ENCODE results near the gene KIAA1958.
A peak's percentile ranks its signal among the peaks of the same experiment; 100 is the strongest.

Gene KIAA1958

GRCh38 chr9:112571624-112572355, 85.2 kb downstream of the KIAA1958 start:
- H2BK5ac ChIP-seq (ENCODE audit: low read length), result no peak overlapping the region
- H3K27ac ChIP-seq (ENCODE audit: low read depth, low read length), result no peak overlapping the region
- H4K5ac ChIP-seq (ENCODE audit: low read length), result no peak overlapping the region
- peaks cover 11% of the 10 kb centered on the region for H3K79me2 ChIP-seq (ENCODE audit: control insufficient read depth, insufficient read depth, low read length)
- WGBS (ENCODE audit: extremely low coverage, insufficient coverage, low lambda C conversion rate), result no CpG with 5 or more reads among the region's 9 CpGs
- no peak overlapping the region for H3K4me3 ChIP-seq (ENCODE audit: low read length)
- H3K4me1 ChIP-seq (ENCODE audit: control insufficient read depth, low read depth, low read length), result peaks cover 2% of the 10 kb centered on the region
- H3K79me1 ChIP-seq (ENCODE audit: low read length), result peaks cover 12% of the 10 kb centered on the region
- no peak overlapping the region for H3K4ac ChIP-seq (ENCODE audit: low read depth, low read length)
- H4K8ac ChIP-seq (ENCODE audit: low read depth, low read length), result no peak overlapping the region
- no peak overlapping the region for H2BK120ac ChIP-seq (ENCODE audit: low read depth, low read length)
- no peak for DNase-seq
- H3K36me3 ChIP-seq (ENCODE audit: control insufficient read depth, insufficient read depth, low read length), result no peaks in the 10 kb centered on the region
- H2BK15ac ChIP-seq (replicated peaks; ENCODE audit: low read depth), result no peak overlapping the region
- H3K27me3 ChIP-seq (ENCODE audit: insufficient read depth, low read length, poor library complexity), result no peaks in the 10 kb centered on the region
- no peak overlapping the region for H3K9ac ChIP-seq (ENCODE audit: low read length)
- no peak overlapping the region for H3K56ac ChIP-seq (ENCODE audit: low read length)
- H3K4me2 ChIP-seq (ENCODE audit: low read length), result no peak overlapping the region
- H3K23ac ChIP-seq (ENCODE audit: low read length), result no peak overlapping the region
- H3K18ac ChIP-seq (ENCODE audit: low read length), result no peak overlapping the region
- no peak overlapping the region for H2AK5ac ChIP-seq (ENCODE audit: low read length)

GRCh38 chr9:112572416-112572815, 85.8 kb downstream of the KIAA1958 start:
- Histone ChIP-seq H3K9ac (ENCODE audit: low read length) (no peak overlapping the region), H4K5ac (ENCODE audit: low read length) (no peak overlapping the region), H2AK5ac (ENCODE audit: low read length) (no peak overlapping the region), H3K4me1 (ENCODE audit: control insufficient read depth, low read depth, low read length) (peaks cover 2% of the 10 kb centered on the region), H3K18ac (ENCODE audit: low read length) (no peak overlapping the region), H3K4me3 (ENCODE audit: low read length) (no peak overlapping the region), H3K23ac (ENCODE audit: low read length) (no peak overlapping the region), H2BK5ac (ENCODE audit: low read length) (no peak overlapping the region), H3K4me2 (ENCODE audit: low read length) (no peak overlapping the region), H3K4ac (ENCODE audit: low read depth, low read length) (no peak overlapping the region), H3K79me2 (ENCODE audit: control insufficient read depth, insufficient read depth, low read length) (peaks cover 11% of the 10 kb centered on the region), H3K56ac (ENCODE audit: low read length) (no peak overlapping the region), H3K79me1 (ENCODE audit: low read length) (peaks cover 12% of the 10 kb centered on the region), H2BK15ac (replicated peaks; ENCODE audit: low read depth) (no peak overlapping the region), H4K8ac (ENCODE audit: low read depth, low read length) (no peak overlapping the region), H3K27ac (ENCODE audit: low read depth, low read length) (no peak overlapping the region), H3K27me3 (ENCODE audit: insufficient read depth, low read length, poor library complexity) (no peaks in the 10 kb centered on the region), H2BK120ac (ENCODE audit: low read depth, low read length) (no peak overlapping the region), H3K36me3 (ENCODE audit: control insufficient read depth, insufficient read depth, low read length) (no peaks in the 10 kb centered on the region)
- WGBS (ENCODE audit: extremely low coverage, insufficient coverage, low lambda C conversion rate), result no CpG with 5 or more reads among the region's 3 CpGs
- no peak for DNase-seq

GRCh38 chr9:112574008-112574407, 87.4 kb downstream of the KIAA1958 start:
- DNase-seq, result no peak
- Histone ChIP-seq H4K8ac (ENCODE audit: low read depth, low read length) (no peak overlapping the region), H2BK15ac (replicated peaks; ENCODE audit: low read depth) (no peak overlapping the region), H3K18ac (ENCODE audit: low read length) (no peak overlapping the region), H2BK5ac (ENCODE audit: low read length) (no peak overlapping the region), H2AK5ac (ENCODE audit: low read length) (no peak overlapping the region), H2BK120ac (ENCODE audit: low read depth, low read length) (no peak overlapping the region), H3K79me1 (ENCODE audit: low read length) (peaks cover 12% of the 10 kb centered on the region), H4K5ac (ENCODE audit: low read length) (no peak overlapping the region), H3K79me2 (ENCODE audit: control insufficient read depth, insufficient read depth, low read length) (peaks cover 9% of the 10 kb centered on the region), H3K27me3 (ENCODE audit: insufficient read depth, low read length, poor library complexity) (no peaks in the 10 kb centered on the region), H3K4me3 (ENCODE audit: low read length) (no peak overlapping the region), H3K4me1 (ENCODE audit: control insufficient read depth, low read depth, low read length) (peaks cover 2% of the 10 kb centered on the region), H3K23ac (ENCODE audit: low read length) (no peak overlapping the region), H3K9ac (ENCODE audit: low read length) (no peak overlapping the region), H3K4me2 (ENCODE audit: low read length) (no peak overlapping the region), H3K36me3 (ENCODE audit: control insufficient read depth, insufficient read depth, low read length) (no peaks in the 10 kb centered on the region), H3K4ac (ENCODE audit: low read depth, low read length) (no peak overlapping the region), H3K27ac (ENCODE audit: low read depth, low read length) (no peak overlapping the region), H3K56ac (ENCODE audit: low read length) (no peak overlapping the region)
- no CpG with 5 or more reads among the region's 1 CpG for WGBS (ENCODE audit: extremely low coverage, insufficient coverage, low lambda C conversion rate)

GRCh38 chr9:112575107-112575506, 88.5 kb downstream of the KIAA1958 start:
- peaks cover 11% of the 10 kb centered on the region for H3K79me2 ChIP-seq (ENCODE audit: control insufficient read depth, insufficient read depth, low read length)
- no peak overlapping the region for H3K4ac ChIP-seq (ENCODE audit: low read depth, low read length)
- DNase-seq, result no peak
- H2BK15ac ChIP-seq (replicated peaks; ENCODE audit: low read depth), result no peak overlapping the region
- peak overlapping the region; percentile 18 for H3K23ac ChIP-seq (ENCODE audit: low read length)
- H4K5ac ChIP-seq (ENCODE audit: low read length), result no peak overlapping the region
- no peaks in the 10 kb centered on the region for H3K27me3 ChIP-seq (ENCODE audit: insufficient read depth, low read length, poor library complexity)
- H3K18ac ChIP-seq (ENCODE audit: low read length), result no peak overlapping the region
- H3K4me3 ChIP-seq (ENCODE audit: low read length), result no peak overlapping the region
- H3K56ac ChIP-seq (ENCODE audit: low read length), result no peak overlapping the region
- no peak overlapping the region for H3K27ac ChIP-seq (ENCODE audit: low read depth, low read length)
- no peak overlapping the region for H4K8ac ChIP-seq (ENCODE audit: low read depth, low read length)
- WGBS (ENCODE audit: extremely low coverage, insufficient coverage, low lambda C conversion rate), result no CpG with 5 or more reads among the region's 8 CpGs
- H3K4me2 ChIP-seq (ENCODE audit: low read length), result no peak overlapping the region
- no peak overlapping the region for H2BK5ac ChIP-seq (ENCODE audit: low read length)
- H2BK120ac ChIP-seq (ENCODE audit: low read depth, low read length), result no peak overlapping the region
- no peaks in the 10 kb centered on the region for H3K36me3 ChIP-seq (ENCODE audit: control insufficient read depth, insufficient read depth, low read length)
- H3K79me1 ChIP-seq (ENCODE audit: low read length), result peaks cover 14% of the 10 kb centered on the region
- H3K4me1 ChIP-seq (ENCODE audit: control insufficient read depth, low read depth, low read length), result peaks cover 2% of the 10 kb centered on the region
- no peak overlapping the region for H3K9ac ChIP-seq (ENCODE audit: low read length)
- no peak overlapping the region for H2AK5ac ChIP-seq (ENCODE audit: low read length)

DNA sequence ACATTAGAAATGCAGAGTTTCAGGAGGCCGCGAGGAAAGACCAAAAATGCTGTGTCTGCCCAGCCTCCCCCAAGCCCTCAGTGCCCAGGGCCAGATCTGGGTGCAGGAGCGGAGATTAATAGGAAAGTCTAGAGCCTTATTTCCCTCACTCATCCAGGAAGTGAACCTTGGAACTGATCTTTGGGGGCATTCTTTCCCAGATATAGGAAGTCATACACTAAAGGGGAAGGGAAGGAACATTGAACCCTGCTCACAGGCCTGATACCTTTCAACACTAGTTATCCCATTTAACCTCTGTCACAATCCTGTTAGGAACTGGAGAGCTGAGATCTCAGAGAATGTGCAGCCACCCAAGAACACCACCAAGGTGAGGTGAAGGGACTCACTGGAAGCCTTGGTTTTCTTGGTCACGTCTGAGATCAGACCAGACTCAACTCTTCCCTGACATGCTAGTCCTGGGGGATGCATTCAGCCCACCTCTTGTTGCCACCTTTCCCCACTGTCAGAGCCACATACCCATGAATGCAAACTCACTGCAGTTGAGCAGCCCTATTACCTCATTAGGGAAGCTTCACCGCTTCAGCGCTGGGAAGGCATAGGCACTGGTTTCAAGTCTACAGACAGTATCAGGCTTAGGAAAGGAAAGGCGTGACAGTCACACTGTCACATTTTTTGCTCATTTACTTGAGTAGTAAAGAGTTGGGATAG, 95.0 kb downstream of the KIAA1958 start:
- Histone ChIP-seq H3K4me3 (ENCODE audit: low read length) (no peak overlapping the region), H2BK15ac (replicated peaks; ENCODE audit: low read depth) (no peak overlapping the region), H3K27me3 (ENCODE audit: insufficient read depth, low read length, poor library complexity) (no peaks in the 10 kb centered on the region), H3K4me1 (ENCODE audit: control insufficient read depth, low read depth, low read length) (peaks cover 4% of the 10 kb centered on the region), H3K9ac (ENCODE audit: low read length) (no peak overlapping the region), H3K23ac (ENCODE audit: low read length) (no peak overlapping the region), H4K5ac (ENCODE audit: low read length) (no peak overlapping the region), H3K27ac (ENCODE audit: low read depth, low read length) (no peak overlapping the region), H3K18ac (ENCODE audit: low read length) (no peak overlapping the region), H2BK5ac (ENCODE audit: low read length) (no peak overlapping the region), H2AK5ac (ENCODE audit: low read length) (no peak overlapping the region), H4K8ac (ENCODE audit: low read depth, low read length) (no peak overlapping the region), H3K79me1 (ENCODE audit: low read length) (peaks cover 2% of the 10 kb centered on the region), H2BK120ac (ENCODE audit: low read depth, low read length) (no peak overlapping the region), H3K56ac (ENCODE audit: low read length) (no peak overlapping the region), H3K36me3 (ENCODE audit: control insufficient read depth, insufficient read depth, low read length) (no peaks in the 10 kb centered on the region), H3K79me2 (ENCODE audit: control insufficient read depth, insufficient read depth, low read length) (peaks cover 2% of the 10 kb centered on the region), H3K4me2 (ENCODE audit: low read length) (no peak overlapping the region), H3K4ac (ENCODE audit: low read depth, low read length) (no peak overlapping the region)
- no CpG with 5 or more reads among the region's 7 CpGs for WGBS (ENCODE audit: extremely low coverage, insufficient coverage, low lambda C conversion rate)
- DNase-seq, result peak; percentile 32

Measured in mesendoderm (in vitro differentiated cells).